HepG2 (cell line): ENCODE measurements around the gene MBLAC1. TPM values are rescaled to one million over a fixed set of nuclear protein-coding genes. Genes with fewer than 3 reads are reported as not detected.
A peak's percentile ranks its signal among the peaks of the same experiment; 100 is the strongest.

ENCODE experiments used
- AKNA ChIP-seq: sonication (generic); formaldehyde crosslinking; IDR thresholded peaks from 2 replicates; pipeline ENCODE4 v1.4.0; 2020; ENCODE audit warnings: missing genetic modification reagents, borderline replicate concordance
- ATF7 ChIP-seq, 2 experiments: fragments of 450-650 bp in 1 of 2; sonication (generic) in 1 of 2; formaldehyde crosslinking in 1 of 2; IDR thresholded peaks; 2 replicates each; pipeline versions ENCODE4 v1.4.0 to v1.6.1; 2016 to 2020; ENCODE audit warnings: antibody characterized with exemption in 1 of 2, mild to moderate bottlenecking in 1 of 2, missing genetic modification reagents in 1 of 2
- FLYWCH1 ChIP-seq: sonication (generic); formaldehyde crosslinking; IDR thresholded peaks from 2 replicates; pipeline ENCODE4 v1.8.1; 2023; ENCODE audit warnings: mild to moderate bottlenecking, missing genetic modification reagents
- MYNN ChIP-seq: sonication (generic); formaldehyde crosslinking; IDR thresholded peaks from 2 replicates; pipeline ENCODE4 v1.4.0; 2020; ENCODE audit warnings: mild to moderate bottlenecking, low read depth, missing genetic modification reagents
- MYPOP ChIP-seq: sonication (generic); formaldehyde crosslinking; IDR thresholded peaks from 2 replicates; pipeline ENCODE4 v1.8.1; 2023; ENCODE audit warnings: mild to moderate bottlenecking, moderate library complexity, missing genetic modification reagents
- NCOA1 ChIP-seq: sonication (generic); formaldehyde crosslinking; IDR thresholded peaks from 2 replicates; pipeline ENCODE4 v1.9.0; 2021; ENCODE audit warnings: missing genetic modification reagents
- NR2F2 ChIP-seq: IDR thresholded peaks from 2 replicates; pipeline ENCODE4 v1.6.1; 2012; ENCODE audit warnings: low read depth, inconsistent platforms, borderline replicate concordance
- PHF5A ChIP-seq: IDR thresholded peaks from one replicate; pipeline ENCODE4 v1.6.1; 2018; ENCODE audit warnings: low read depth, missing genetic modification reagents; ENCODE audit not compliant: unreplicated experiment
- RFXANK ChIP-seq: IDR thresholded peaks from 2 replicates; pipeline ENCODE4 v1.6.1; 2016
- TRIM24 ChIP-seq: sonication (generic); formaldehyde crosslinking; IDR thresholded peaks from 2 replicates; pipeline ENCODE4 v1.8.0; 2022; ENCODE audit warnings: mild to moderate bottlenecking, missing genetic modification reagents
- TSC22D2 ChIP-seq: sonication (generic); formaldehyde crosslinking; IDR thresholded peaks from 2 replicates; pipeline ENCODE4 v1.5.1; 2020; ENCODE audit warnings: missing genetic modification reagents, mild to moderate bottlenecking, borderline replicate concordance
- ZNF17 ChIP-seq: sonication (generic); formaldehyde crosslinking; IDR thresholded peaks from 2 replicates; pipeline ENCODE4 v1.5.0; 2020; ENCODE audit warnings: mild to moderate bottlenecking, missing genetic modification reagents
- ZNF354B ChIP-seq: sonication (generic); formaldehyde crosslinking; IDR thresholded peaks from 2 replicates; pipeline ENCODE4 v1.8.0; 2022; ENCODE audit warnings: mild to moderate bottlenecking, missing genetic modification reagents
- ZNF512B ChIP-seq: sonication (generic); formaldehyde crosslinking; IDR thresholded peaks from 2 replicates; pipeline ENCODE4 v1.5.1; 2020; ENCODE audit warnings: missing genetic modification reagents, mild to moderate bottlenecking, borderline replicate concordance
- ZNF543 ChIP-seq: sonication (generic); formaldehyde crosslinking; IDR thresholded peaks from 2 replicates; pipeline ENCODE4 v1.4.0; 2020; ENCODE audit warnings: mild to moderate bottlenecking, missing genetic modification reagents
- ZNF644 ChIP-seq: IDR thresholded peaks from 2 replicates; pipeline ENCODE4 v1.6.1; 2016; ENCODE audit warnings: low read depth
- ZNF781 ChIP-seq: sonication (generic); formaldehyde crosslinking; IDR thresholded peaks from 2 replicates; pipeline ENCODE4 v1.5.1; 2020; ENCODE audit warnings: borderline replicate concordance, mild to moderate bottlenecking, missing genetic modification reagents; ENCODE audit errors: not compliant biosample characterization
- polyA plus RNA-seq, 8 experiments: library from polyadenylated mRNA; depleted of rRNA in 3 of 8; stranded (reverse) in 7 of 8; unstranded in 1 of 8; fragments of >200 nt; fragmentation: Illumina TruSeq in 4 of 8; extraction: Trizol in 4 of 8; gene quantifications; 2 replicates each; pipeline versions ENCODE4 v1.2.1 to v1.2.3, GENCODE V29; 2011 to 2016; ENCODE audit warnings: low read depth in 4 of 8, missing spikeins in 1 of 8, mixed read lengths in 1 of 8; ENCODE audit not compliant: insufficient read depth in 1 of 8
- total RNA-seq, 5 experiments: library from RNA; depleted of rRNA; stranded (reverse); fragments of >200 nt; fragmentation: Illumina TruSeq; extraction: Trizol; gene quantifications; 2 replicates each; pipeline ENCODE4 v1.2.3, GENCODE V29; 2016; ENCODE audit warnings: low read depth in 1 of 5
- TF ChIP-seq, protein P1 (sequence below): IDR thresholded peaks from 2 replicates; pipeline ENCODE4 v1.6.1; 2016; ENCODE audit warnings: missing biosample characterization, missing genetic modification reagents, low read depth
- TF ChIP-seq, protein P2 (sequence below): sonication (generic); formaldehyde crosslinking; IDR thresholded peaks from 2 replicates; pipeline ENCODE4 v1.5.0; 2020; ENCODE audit warnings: missing genetic modification reagents, mild to moderate bottlenecking, borderline replicate concordance

Gene MBLAC1
- total and polyA plus RNA-seq, 2 of the 13 experiments (the other 11 are each of a cell fraction or from before 2014, with no cell fraction given): 0.79 to 2.1 TPM

DNA sequence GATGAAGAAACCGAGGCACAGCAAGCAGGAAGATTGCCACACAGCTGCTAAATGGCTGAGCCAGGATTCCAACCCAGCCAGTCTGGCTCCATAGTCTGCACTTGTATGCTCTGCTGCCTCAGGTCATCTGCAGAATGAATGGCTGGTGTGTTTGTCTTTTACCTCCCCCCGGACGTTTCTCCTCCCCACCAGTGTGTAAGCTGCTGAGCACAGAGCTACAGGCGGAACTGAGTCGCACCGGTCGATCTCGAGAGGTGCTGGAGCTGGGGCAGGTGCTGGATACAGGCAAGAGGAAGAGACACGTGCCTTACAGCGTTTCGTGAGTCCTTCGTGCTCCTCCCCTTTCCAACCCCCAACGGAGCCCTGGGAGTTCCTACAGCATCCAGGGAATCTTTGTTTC lies 4.7 kb upstream of the MBLAC1 start (continued):
- TF ChIP-seq AKNA (CRISPR knock-in tag) (no peak), MYNN (CRISPR knock-in tag) (no peak), ZNF644 (CRISPR knock-in tag) (no peak), FLYWCH1 (CRISPR knock-in tag) (no peak), ZNF17 (CRISPR knock-in tag) (no peak), RFXANK (CRISPR knock-in tag) (no peak), ZNF512B (CRISPR knock-in tag) (no peak), ZNF543 (CRISPR knock-in tag) (0 out of 2 replicates have a peak, but pooled peaks have one; percentile 18), ATF7 (IDR thresholded peaks at IDR 0.05) (no peak), ATF7 (CRISPR knock-in tag; IDR thresholded peaks at IDR 0.05) (no peak), ZNF354B (no peak), NCOA1 (CRISPR knock-in tag) (no peak), TSC22D2 (no peak), PHF5A (CRISPR knock-in tag) (no peak), ZNF781 (CRISPR knock-in tag) (no peak), MYPOP (CRISPR knock-in tag) (no peak), NR2F2 (no peak), TRIM24 (CRISPR knock-in tag) (no peak)
- TF ChIP-seq, protein P1, sequence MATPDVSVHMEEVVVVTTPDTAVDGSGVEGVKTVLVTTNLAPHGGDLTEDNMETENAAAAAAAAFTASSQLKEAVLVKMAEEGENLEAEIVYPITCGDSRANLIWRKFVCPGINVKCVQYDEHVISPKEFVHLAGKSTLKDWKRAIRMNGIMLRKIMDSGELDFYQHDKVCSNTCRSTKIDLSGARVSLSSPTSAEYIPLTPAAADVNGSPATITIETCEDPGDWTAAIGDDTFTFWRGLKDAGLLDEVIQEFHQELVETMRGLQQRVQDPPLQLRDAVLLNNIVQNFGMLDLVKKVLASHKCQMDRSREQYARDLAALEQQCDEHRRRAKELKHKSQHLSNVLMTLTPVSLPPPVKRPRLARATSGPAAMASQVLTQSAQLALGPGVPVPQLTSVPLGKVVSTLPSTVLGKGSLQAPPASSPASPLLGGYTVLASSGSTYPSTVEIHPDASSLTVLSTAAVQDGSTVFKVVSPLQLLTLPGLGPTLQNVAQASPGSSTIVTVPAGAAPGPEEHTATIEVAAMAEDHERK: no peak
- TF ChIP-seq, protein P2, sequence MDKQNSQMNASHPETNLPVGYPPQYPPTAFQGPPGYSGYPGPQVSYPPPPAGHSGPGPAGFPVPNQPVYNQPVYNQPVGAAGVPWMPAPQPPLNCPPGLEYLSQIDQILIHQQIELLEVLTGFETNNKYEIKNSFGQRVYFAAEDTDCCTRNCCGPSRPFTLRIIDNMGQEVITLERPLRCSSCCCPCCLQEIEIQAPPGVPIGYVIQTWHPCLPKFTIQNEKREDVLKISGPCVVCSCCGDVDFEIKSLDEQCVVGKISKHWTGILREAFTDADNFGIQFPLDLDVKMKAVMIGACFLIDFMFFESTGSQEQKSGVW (CRISPR knock-in tag): no peak
